CD4-positive, alpha-beta T cell (primary cell): ENCODE data around the gene HPCAL1. TPM values are rescaled to one million over a fixed set of nuclear protein-coding genes. Genes with fewer than 3 reads are reported as not detected.
"Not testable (repeated sequence)": the region's sequence is repeated elsewhere in the genome, so short reads cannot be mapped to it uniquely, and the experiment has no call there.

Experiments used
- ATAC-seq: fragments of 200-7000 bp; cut with Tn5 transposase; one replicate; pipeline ENCODE4 v1.10.0; 2022; ENCODE audit warnings: mild to moderate bottlenecking; ENCODE audit not compliant: poor library complexity
- CTCF ChIA-PET: fragments of 350-600 bp; sonication (Branson Sonifier 250); formaldehyde crosslinking; loops from one replicate; lab custom pipeline; 2021; ENCODE audit warnings: antibody characterized with exemption, inconsistent platforms; lab: Charles Lee
- POLR2A ChIA-PET: fragments of 350-600 bp; sonication (Branson Sonifier 250); formaldehyde crosslinking; loops from one replicate; lab custom pipeline; 2021; ENCODE audit warnings: antibody characterized with exemption, inconsistent platforms; lab: Charles Lee
- DNase-seq, 14 experiments: peaks; one replicate each; pipeline ENCODE4 v3.0.0-alpha.2; 2013 to 2020; ENCODE audit warnings: mixed read lengths in 2 of 14
- H3K27ac ChIP-seq, 2 donors: one replicate each; pipeline versions ENCODE4 v1.5.1 to v1.7.0; 2013; ENCODE audit warnings: low read length in 2 of 2, low read depth in 1 of 2, mild to moderate bottlenecking in 1 of 2
- H3K27me3 ChIP-seq, 2 experiments: 1 replicate in 1 of 2; 2 replicates in 1 of 2; pipeline versions ENCODE4 v1.6.1 to v1.7.0; 2013; ENCODE audit warnings: low read length in 2 of 2, control low read depth in 1 of 2, mild to moderate bottlenecking in 1 of 2, moderate library complexity in 1 of 2; ENCODE audit not compliant: insufficient read depth in 2 of 2, control insufficient read depth in 1 of 2
- H3K36me3 ChIP-seq: one replicate; pipeline ENCODE4 v1.6.1; 2013; ENCODE audit warnings: low read length, control low read depth; ENCODE audit not compliant: insufficient read depth
- H3K4me1 ChIP-seq: one replicate; pipeline ENCODE4 v1.6.1; 2013; ENCODE audit warnings: low read length, control low read depth; ENCODE audit not compliant: insufficient read depth
- H3K4me3 ChIP-seq: one replicate; pipeline ENCODE4 v1.5.1; 2013; ENCODE audit warnings: mild to moderate bottlenecking, low read length, moderate library complexity
- H3K9me3 ChIP-seq, 2 experiments: 1 replicate in 1 of 2; 2 replicates in 1 of 2; pipeline versions ENCODE4 v1.6.1 to v1.7.0; 2013; ENCODE audit warnings: low read length in 2 of 2, mild to moderate bottlenecking in 2 of 2, control low read depth in 1 of 2, moderate library complexity in 1 of 2; ENCODE audit not compliant: control insufficient read depth in 1 of 2, insufficient read depth in 1 of 2
- H3K27ac Mint-ChIP-seq: one replicate; pipeline ENCODE4 v1.8.0; 2020; ENCODE audit warnings: mixed read lengths
- H3K27me3 Mint-ChIP-seq: one replicate; pipeline ENCODE4 v1.8.0; 2021; ENCODE audit warnings: mixed read lengths
- H3K36me3 Mint-ChIP-seq: one replicate; pipeline ENCODE4 v1.8.0; 2021; ENCODE audit warnings: low read depth, mixed read lengths
- H3K4me1 Mint-ChIP-seq: one replicate; pipeline ENCODE4 v1.8.0; 2021; ENCODE audit warnings: low read depth, mixed read lengths
- H3K4me3 Mint-ChIP-seq: one replicate; pipeline ENCODE4 v1.8.0; 2020; ENCODE audit warnings: mild to moderate bottlenecking, mixed read lengths
- H3K9me3 Mint-ChIP-seq: one replicate; pipeline ENCODE4 v1.8.0; 2020; ENCODE audit warnings: mixed read lengths
- intact Hi-C, 2 experiments: fragments of 100-400 bp; cut with DNase I in 1 of 2; cut with micrococcal nuclease in 1 of 2; formaldehyde crosslinking; loops; one replicate each; pipeline versions ENCODE4 v1.15.1 to v1.9.0; 2023 to 2025; cut with DNase I, micrococcal nuclease
- total RNA-seq, 174 experiments: library from RNA in 2 of 174; stranded (reverse) in 2 of 174; gene quantifications; one replicate each; pipeline ENCODE4 v1.2.3 and lab custom pipeline; 2021 to 2026
- TF ChIP-seq, protein P1 (sequence below): fragments of 200-600 bp; IDR thresholded peaks from one replicate; pipeline ENCODE4 v1.8.0; 2022; ENCODE audit warnings: antibody characterized with exemption, mild to moderate bottlenecking

HPCAL1 gene
- total RNA-seq, 2 experiments from 2014 or later = 24.9 to 27.9 TPM

DNA sequence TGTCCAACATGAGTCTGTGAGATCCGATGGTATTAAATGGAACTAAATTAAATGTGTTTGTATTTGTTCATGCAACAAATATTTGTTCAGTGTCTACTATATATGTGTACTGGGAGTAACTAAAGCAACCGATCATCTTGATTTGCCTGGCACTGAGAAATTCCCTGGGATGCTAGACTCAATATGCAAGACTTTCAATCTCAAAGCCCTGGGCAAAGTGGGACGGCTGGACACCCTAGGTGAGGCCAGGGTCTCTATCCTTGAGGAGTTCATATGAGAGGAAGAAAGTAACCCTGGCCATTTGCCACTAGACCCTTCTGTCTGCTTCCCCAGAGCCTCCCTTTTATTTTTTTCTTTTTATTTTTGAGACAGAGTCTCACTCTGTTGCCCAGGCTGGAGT is 44.0 kb upstream of the HPCAL1 start:
- Histone ChIP-seq H3K27me3 (peaks cover 0 to 2% of the 10 kb centered on the region in 2 experiments), H3K9me3 (no peaks in the 10 kb centered on the region), H3K27ac (no peak overlapping the region), H3K4me1 (no peaks in the 10 kb centered on the region), H3K4me3 (no peak overlapping the region), H3K36me3 (no peaks in the 10 kb centered on the region)
- H3K27ac Mint-ChIP-seq = no peak overlapping the region
- H3K4me1 Mint-ChIP-seq = no peaks in the 10 kb centered on the region
- POLR2A ChIA-PET = no interaction called here
- no peaks in the 10 kb centered on the region for H3K36me3 Mint-ChIP-seq
- intact Hi-C loops = no loop called here
- CTCF ChIA-PET = no interaction called here
- TF ChIP-seq, protein P1, sequence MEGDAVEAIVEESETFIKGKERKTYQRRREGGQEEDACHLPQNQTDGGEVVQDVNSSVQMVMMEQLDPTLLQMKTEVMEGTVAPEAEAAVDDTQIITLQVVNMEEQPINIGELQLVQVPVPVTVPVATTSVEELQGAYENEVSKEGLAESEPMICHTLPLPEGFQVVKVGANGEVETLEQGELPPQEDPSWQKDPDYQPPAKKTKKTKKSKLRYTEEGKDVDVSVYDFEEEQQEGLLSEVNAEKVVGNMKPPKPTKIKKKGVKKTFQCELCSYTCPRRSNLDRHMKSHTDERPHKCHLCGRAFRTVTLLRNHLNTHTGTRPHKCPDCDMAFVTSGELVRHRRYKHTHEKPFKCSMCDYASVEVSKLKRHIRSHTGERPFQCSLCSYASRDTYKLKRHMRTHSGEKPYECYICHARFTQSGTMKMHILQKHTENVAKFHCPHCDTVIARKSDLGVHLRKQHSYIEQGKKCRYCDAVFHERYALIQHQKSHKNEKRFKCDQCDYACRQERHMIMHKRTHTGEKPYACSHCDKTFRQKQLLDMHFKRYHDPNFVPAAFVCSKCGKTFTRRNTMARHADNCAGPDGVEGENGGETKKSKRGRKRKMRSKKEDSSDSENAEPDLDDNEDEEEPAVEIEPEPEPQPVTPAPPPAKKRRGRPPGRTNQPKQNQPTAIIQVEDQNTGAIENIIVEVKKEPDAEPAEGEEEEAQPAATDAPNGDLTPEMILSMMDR = no peak
- no peak for ATAC-seq
- no peak for DNase-seq
- H3K27me3 Mint-ChIP-seq = no peaks in the 10 kb centered on the region
- no peaks in the 10 kb centered on the region for H3K9me3 Mint-ChIP-seq
- H3K4me3 Mint-ChIP-seq = no peak overlapping the region

DNA sequence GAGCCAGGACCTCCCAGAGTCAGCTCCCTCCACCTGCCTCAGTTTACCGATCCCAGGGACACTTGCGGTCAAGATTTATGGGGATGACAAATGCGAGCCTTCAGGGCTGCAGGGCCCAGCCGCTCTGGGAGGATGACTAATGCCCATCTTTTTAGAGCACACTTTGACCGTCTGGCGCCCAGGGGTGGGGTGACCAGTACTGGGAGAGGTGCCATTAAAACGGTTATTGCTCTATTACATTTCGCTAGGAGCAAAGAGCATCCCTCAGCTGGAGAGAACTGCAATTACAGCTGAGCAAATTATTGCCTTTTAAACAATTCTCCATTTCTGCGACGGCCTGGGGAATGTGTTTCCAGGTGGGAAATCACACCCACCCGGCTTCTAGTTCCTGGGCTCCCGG is 42.6 kb upstream of the HPCAL1 start:
- no peaks in the 10 kb centered on the region for H3K4me1 ChIP-seq
- H3K36me3 Mint-ChIP-seq = no peaks in the 10 kb centered on the region
- no peaks in the 10 kb centered on the region for H3K36me3 ChIP-seq
- intact Hi-C loops = no loop called here
- no peak overlapping the region for H3K27ac Mint-ChIP-seq
- TF ChIP-seq, protein P1 = no peak
- no peak overlapping the region for H3K27ac ChIP-seq
- ATAC-seq (no peak), DNase-seq (no peak)
- ChIA-PET CTCF (no interaction called here), POLR2A (no interaction called here)
- no peaks in the 10 kb centered on the region for H3K9me3 Mint-ChIP-seq
- H3K27me3 ChIP-seq = peaks cover 0 to 2% of the 10 kb centered on the region in 2 experiments
- no peaks in the 10 kb centered on the region for H3K4me1 Mint-ChIP-seq
- no peaks in the 10 kb centered on the region for H3K27me3 Mint-ChIP-seq
- H3K4me3 Mint-ChIP-seq = no peak overlapping the region
- no peak overlapping the region for H3K4me3 ChIP-seq
- H3K9me3 ChIP-seq = no peaks in the 10 kb centered on the region

DNA sequence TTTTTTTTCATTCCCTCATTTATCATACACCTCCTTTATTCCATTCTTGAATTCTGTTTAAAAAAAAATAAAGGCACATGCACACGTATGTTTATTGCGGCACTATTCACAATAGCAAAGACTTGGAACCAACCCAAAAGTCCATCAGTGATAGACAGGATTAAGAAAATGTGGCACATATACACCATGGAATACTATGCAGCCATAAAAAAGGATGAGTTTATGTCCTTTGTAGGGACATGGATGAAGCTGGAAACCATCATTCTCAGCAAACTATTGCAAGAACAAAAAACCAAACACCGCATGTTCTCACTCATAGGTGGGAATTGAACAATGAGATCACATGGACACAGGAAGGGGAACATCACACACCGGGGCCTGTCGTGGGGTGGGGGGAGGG is 39.2 kb upstream of the HPCAL1 start:
- H3K4me1 Mint-ChIP-seq, H3K36me3 ChIP-seq, intact Hi-C loops, H3K9me3 Mint-ChIP-seq, H3K36me3 Mint-ChIP-seq, H3K27me3 ChIP-seq, H3K27ac ChIP-seq, H3K27me3 Mint-ChIP-seq, POLR2A ChIA-PET, H3K27ac Mint-ChIP-seq, H3K9me3 ChIP-seq, H3K4me1 ChIP-seq, H3K4me3 ChIP-seq, DNase-seq, ATAC-seq, H3K4me3 Mint-ChIP-seq, CTCF ChIA-PET: not testable (repeated sequence)

DNA sequence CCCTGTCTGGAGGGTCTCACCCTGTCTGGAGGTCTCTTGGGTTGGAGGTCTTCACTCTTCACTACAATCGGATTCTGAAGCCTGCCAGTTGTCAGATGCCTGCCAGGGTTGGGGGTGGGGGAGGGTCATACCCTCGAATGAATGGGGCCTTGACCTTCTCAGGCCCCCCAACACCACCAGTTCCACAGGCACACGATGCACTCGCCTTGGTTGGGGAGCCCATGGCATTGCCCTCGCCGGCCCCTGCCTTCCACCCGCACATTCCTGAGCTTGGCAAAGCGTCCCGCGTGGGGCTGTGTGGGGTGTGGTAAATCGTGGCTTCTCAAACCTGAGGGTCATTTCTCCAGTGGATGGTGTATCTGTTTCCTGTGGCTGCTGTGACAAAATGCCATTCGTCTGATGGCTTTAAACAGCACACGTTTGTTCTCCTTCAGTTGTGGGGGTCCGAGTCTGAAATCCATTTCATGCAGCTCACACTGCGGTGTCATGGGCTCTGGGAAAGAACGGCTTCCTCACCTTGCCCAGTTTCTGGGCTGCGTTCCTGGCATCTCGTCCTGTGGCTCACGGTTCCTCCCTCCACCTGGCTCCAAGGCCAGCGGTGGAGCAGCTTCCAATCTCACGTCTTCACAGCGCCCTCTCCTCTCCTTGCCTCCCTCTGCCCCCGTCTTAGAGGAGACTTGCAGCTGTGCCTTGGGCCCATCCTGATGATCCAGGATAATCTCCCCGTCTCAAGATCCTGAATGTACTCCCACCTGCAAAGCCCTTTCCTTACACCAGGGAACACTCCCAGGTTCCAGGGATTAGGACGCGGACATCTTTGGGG is 38.0 kb upstream of the HPCAL1 start:
- Histone ChIP-seq H3K36me3 (no peaks in the 10 kb centered on the region), H3K9me3 (no peaks in the 10 kb centered on the region), H3K4me1 (no peaks in the 10 kb centered on the region), H3K27ac (no peak overlapping the region), H3K4me3 (no peak overlapping the region), H3K27me3 (no peaks in the 10 kb centered on the region)
- ChIA-PET POLR2A (no interaction called here), CTCF (no interaction called here)
- Mint-ChIP-seq H3K4me3 (no peak overlapping the region), H3K4me1 (no peaks in the 10 kb centered on the region), H3K36me3 (no peaks in the 10 kb centered on the region), H3K27me3 (no peaks in the 10 kb centered on the region), H3K9me3 (no peaks in the 10 kb centered on the region), H3K27ac (no peak overlapping the region)
- no peak for ATAC-seq
- intact Hi-C loops = no loop called here
- TF ChIP-seq, protein P1 = no peak
- DNase-seq = no peak
